GM13976 (cell line): ENCODE results near the gene MPRIP.

Experiments
- DNase-seq: peaks from one replicate; pipeline ENCODE4 v3.0.0; 2012; ENCODE audit warnings: low spot score
- CTCF ChIP-seq: IDR thresholded peaks from 2 replicates; pipeline ENCODE4 v1.5.1; 2012; ENCODE audit warnings: borderline replicate concordance, mild to moderate bottlenecking; ENCODE audit not compliant: insufficient read depth; ENCODE audit errors: extremely low read depth, missing control alignments, control extremely low read depth
- in situ Hi-C: fragments of 300-500 bp; cut with MboI; formaldehyde crosslinking; loops from one replicate; pipeline ENCODE4 v1.12.0; 2022; ENCODE audit warnings: low sequenced_read_pairs, mixed read lengths, inconsistent platforms; ENCODE audit not compliant: unreplicated experiment

MPRIP gene

DNA sequence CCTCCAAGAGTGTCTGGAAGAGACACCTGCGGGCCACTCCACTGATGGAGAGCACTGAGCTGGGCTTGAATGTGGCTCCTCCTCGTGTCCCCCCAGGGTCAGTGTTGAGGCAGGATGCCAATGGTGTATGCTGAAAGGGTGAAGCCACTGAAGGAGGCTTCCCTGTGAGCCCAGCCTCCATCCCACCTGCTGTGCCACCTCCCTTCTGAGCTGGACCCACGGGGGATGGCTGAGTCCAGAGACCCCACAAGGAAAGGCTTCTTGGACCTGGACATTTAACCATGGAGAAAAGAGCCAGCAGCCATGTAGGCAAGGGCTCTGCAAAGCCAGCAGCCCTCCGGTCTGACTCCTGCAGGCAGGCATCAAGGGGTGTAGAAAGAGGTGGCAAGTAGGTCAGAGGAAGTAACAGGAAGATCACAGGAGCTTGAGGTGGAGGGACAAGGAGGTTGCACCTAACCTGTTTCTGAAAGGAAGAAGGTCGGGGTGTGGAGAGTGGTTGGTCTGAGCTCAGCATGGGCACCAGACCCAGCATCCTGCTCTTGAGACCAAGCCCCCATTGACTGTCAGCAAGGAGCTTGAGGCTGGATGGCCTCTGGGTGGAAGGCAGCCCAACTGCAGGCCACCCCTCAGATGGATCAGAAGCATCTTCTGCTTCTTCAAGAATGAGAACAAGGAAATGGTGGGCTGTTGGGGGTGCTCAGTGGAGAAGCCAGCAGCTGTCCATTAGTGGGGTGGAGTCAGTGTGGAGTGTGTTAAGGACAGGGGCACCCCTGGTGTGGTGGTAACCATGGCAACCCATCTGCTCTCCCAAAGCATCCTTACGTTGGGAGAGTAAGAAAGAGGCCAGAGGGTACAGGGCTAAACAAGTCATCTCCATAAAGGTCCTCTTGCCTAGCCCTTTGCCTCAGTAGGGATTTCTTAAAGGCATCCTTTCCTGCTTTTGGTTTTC lies 83.2 kb downstream of the MPRIP start:
- in situ Hi-C loops = no loop called here
- no peak for DNase-seq
- TF ChIP-seq CTCF = no peak

GRCh38 chr17:17126131-17127110 lies 84.2 kb downstream of the MPRIP start:
- in situ Hi-C loops = no loop called here
- no peak for DNase-seq
- TF ChIP-seq CTCF = no peak

DNA sequence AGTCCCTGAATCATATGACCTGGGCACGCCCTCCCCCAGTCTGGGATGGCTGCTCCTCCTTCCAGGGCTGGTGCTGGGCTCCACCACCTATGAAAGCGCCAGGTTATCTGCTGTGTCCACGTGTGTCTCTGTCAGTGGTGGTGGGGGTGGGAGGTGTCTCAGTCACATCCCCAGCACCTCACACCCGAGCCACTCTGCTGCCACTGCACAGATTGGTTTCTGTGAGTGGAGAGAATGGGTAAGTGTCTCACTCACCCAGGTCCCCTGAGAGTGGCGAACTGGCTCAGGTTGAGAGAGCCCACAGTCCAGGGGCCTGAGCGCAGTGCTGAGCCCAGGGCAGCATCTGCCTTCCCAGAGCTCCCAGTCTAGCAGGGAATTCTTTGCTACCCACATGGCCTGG lies 84.9 kb downstream of the MPRIP start:
- in situ Hi-C loops = no loop called here
- DNase-seq = no peak
- TF ChIP-seq CTCF = no peak

GRCh38 chr17:17127730-17128291 lies 85.6 kb downstream of the MPRIP start:
- TF ChIP-seq CTCF = no peak
- in situ Hi-C loops = no loop called here
- DNase-seq = no peak

GRCh38 chr17:17128476-17129075 lies 86.3 kb downstream of the MPRIP start:
- no peak for TF ChIP-seq CTCF
- in situ Hi-C loops = no loop called here
- DNase-seq = no peak

DNA sequence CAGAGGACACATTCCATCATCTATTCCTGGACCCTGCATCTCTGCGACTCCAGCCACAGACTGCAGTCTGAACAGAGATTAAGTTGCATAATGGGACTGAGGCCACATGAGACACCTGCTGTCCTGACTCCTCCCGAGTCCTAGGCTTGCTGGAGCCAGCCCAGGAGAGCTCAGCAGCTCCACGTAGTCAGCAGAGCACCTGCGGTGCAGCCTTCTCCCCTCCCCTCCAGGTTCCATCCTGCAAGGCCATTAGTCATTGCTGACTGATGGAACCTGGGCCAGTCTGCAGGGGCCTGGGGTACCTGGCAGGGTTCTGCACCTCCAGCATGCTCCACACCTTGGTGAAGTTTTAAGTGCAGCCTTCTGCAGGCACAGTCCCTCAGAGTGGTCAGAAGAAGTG lies 87.2 kb downstream of the MPRIP start:
- TF ChIP-seq CTCF = no peak
- DNase-seq = no peak
- in situ Hi-C loops = no loop called here
